Stimulated activated naive CD8-positive, alpha-beta T cell treated with anti-CD3 and anti-CD28 coated beads, Interleukin-15, amount 100 ng/mL, for 72 hours (primary cell): ENCODE data around the gene ARSG.

ENCODE experiments used
- ATAC-seq: fragments of 150-1000 bp; cut with Tn5 transposase; 2 replicates; pipeline ENCODE4 v1.10.0; 2021; ENCODE audit warnings: mild to moderate bottlenecking, moderate library complexity
- DNase-seq, 2 donors: peaks; one replicate each; pipeline ENCODE4 v3.0.0; 2021 to 2022
- H3K27ac Mint-ChIP-seq, 2 donors: one replicate each; pipeline ENCODE4 v1.8.0; 2022; ENCODE audit warnings: mild to moderate bottlenecking in 2 of 2, mixed read lengths in 2 of 2, moderate library complexity in 2 of 2
- H3K27me3 Mint-ChIP-seq: one replicate; pipeline ENCODE4 v1.8.0; 2022; ENCODE audit warnings: mixed read lengths
- H3K4me1 Mint-ChIP-seq: one replicate; pipeline ENCODE4 v1.8.0; 2022; ENCODE audit warnings: mild to moderate bottlenecking, mixed read lengths
- H3K4me3 Mint-ChIP-seq, 2 donors: one replicate each; pipeline ENCODE4 v1.8.0; 2022; ENCODE audit warnings: mild to moderate bottlenecking in 2 of 2, mixed read lengths in 2 of 2, moderate library complexity in 1 of 2
- H3K9me3 Mint-ChIP-seq, 2 donors: one replicate each; pipeline ENCODE4 v1.8.0; 2022; ENCODE audit warnings: mixed read lengths in 2 of 2

The ARSG gene

DNA sequence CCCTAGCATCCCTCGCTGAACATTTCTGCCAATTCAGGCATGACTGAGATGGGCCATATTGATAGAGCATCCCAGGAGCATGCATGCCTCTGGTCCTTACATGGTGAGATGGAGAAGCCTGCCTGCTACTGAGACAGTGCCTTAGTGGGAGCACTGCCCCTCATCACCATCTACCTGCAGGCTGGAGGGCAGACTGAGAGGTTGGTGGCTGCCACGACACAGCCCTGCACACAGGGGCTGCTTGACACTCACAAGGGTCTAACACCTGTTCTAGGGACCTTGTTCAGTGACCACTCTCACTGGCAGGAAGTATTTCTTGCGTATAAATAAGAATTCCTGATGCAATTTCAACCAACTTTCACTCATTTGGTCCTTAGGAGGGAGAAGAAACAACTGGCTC, 132.0 kb downstream of the ARSG start:
- Mint-ChIP-seq H3K4me3 (no peak overlapping the region), H3K4me1 (no peaks in the 10 kb centered on the region)

DNA sequence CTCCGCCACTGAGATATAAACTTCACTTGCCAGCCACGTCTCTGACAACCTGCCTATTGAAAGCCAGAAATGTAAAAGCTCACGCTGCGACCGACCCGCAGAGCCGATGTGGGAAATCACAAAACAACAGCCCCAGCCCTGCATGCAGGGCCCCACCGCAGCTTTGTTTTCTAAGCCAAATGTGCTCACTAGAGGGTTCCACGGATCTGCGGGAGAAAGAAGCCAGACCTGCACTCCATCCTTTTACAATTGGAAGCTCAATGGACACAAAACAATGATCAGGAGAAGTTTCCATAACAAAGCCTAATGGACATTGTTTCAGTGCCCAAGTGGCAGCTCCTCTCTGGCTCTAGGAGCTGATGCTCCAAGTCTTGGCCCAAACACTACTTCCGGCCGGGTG, 132.9 kb downstream of the ARSG start:
- no peaks in the 10 kb centered on the region for H3K27me3 Mint-ChIP-seq
- no peak overlapping the region for H3K27ac Mint-ChIP-seq
- H3K4me1 Mint-ChIP-seq: no peaks in the 10 kb centered on the region
- no peak overlapping the region for H3K4me3 Mint-ChIP-seq
- DNase-seq: no peak
- H3K9me3 Mint-ChIP-seq: no peaks in the 10 kb centered on the region
- no peak for ATAC-seq

More for the DNA sequence above, 132.0 kb downstream of the ARSG start:
- no peak for ATAC-seq
- no peak for DNase-seq
- Mint-ChIP-seq H3K9me3 (no peaks in the 10 kb centered on the region), H3K27ac (no peak overlapping the region), H3K27me3 (no peaks in the 10 kb centered on the region)

DNA sequence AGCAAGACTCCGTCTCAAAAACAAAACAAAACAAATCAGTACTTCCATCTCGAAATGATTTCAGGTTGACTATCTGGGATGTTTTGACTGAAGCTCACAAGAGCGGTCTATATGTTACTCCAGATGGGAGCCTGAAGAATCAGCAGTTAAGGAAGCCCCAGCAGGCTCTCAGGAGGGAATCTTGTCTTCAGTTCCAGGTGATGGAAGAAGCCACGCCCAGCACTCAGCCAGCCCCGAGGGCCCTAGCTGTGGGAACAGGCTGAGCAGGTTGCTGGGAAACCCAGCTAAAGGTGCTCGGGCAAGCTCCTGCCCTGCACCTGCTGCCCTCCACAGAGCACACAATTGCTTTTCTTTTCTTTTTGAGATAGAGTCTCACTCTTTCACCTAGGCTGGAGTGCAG, 133.6 kb downstream of the ARSG start:
- Mint-ChIP-seq H3K4me3 (no peak overlapping the region), H3K4me1 (no peaks in the 10 kb centered on the region), H3K27me3 (no peaks in the 10 kb centered on the region), H3K27ac (no peak overlapping the region), H3K9me3 (no peaks in the 10 kb centered on the region)
- no peak for DNase-seq
- no peak for ATAC-seq

DNA sequence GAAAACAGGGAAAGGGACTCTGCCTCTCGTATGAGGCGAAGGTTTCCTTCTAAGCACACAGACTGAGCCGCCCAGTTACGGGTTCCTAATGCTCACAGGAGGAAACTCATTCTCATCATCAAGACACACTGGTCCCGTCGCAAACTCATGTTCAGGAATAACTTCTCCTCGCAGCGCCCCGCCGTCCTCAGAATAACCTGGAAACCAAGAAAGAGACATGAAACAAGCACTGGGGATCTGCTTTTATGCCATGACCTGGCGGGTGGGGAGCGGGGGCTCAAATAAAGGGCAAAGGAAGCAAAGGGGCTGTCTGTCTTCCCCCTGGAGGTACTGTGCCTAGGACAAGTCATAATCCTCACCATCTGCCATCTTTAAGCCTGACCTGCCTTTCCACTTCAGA, 134.7 kb downstream of the ARSG start:
- Mint-ChIP-seq H3K4me3 (no peak overlapping the region), H3K27ac (no peak overlapping the region), H3K9me3 (no peaks in the 10 kb centered on the region), H3K4me1 (peaks cover 4% of the 10 kb centered on the region), H3K27me3 (no peaks in the 10 kb centered on the region)
- DNase-seq (no peak), ATAC-seq (no peak)

DNA sequence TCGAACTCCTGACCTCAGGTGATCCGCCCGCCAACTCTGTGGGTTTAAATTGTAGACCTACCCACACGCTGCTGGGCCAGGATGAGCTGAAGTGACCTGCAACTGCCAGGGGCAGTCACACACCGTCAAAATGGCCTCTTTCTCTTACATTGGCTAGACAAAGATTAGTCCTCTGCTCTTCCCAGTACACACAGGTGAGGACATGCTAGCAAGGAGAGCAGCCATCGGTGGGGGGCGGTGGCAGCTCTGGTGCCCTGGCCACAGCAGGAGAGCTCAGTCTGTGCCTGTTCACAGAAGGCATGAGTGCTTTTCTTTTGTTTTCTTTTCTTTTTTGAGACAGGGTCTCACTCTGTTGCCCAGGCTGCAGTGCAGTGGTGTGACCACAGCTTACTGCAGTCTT, 136.3 kb downstream of the ARSG start:
- ATAC-seq: no peak

DNA sequence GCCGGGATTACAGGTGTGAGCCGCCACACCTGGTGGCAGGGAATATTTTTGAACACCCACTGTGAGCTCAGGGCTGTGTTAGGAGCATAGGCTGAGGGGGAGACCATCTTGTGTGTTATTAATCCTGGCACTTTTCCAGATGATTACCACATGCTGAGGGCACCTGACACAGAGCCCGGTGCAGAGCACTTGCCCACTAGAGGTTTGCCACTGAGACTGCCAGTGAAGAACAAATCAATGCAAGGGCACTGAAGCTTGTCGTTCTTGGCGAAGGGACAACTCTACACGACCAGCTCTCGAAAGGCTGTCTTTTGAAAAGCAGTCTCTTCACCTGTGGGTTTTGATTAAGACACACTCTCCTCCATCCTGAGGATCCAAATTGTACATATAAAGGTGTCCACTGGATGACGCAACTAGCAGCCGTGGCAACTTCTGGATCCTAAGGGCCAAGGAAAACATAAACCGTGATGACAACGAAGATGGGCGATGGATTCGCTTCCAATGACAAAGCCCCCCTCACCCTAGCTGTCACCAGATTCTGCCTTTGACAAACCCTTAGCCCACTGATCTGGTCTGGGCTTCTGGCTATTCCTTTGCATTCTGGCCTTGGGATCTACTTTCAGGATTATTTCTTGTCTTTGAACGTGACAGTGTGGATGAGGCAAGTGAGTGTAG, 137.3 kb downstream of the ARSG start:
- Mint-ChIP-seq H3K27me3 (no peaks in the 10 kb centered on the region), H3K4me3 (no peak overlapping the region), H3K9me3 (no peaks in the 10 kb centered on the region), H3K27ac (no peak overlapping the region), H3K4me1 (peaks cover 16% of the 10 kb centered on the region)
- DNase-seq: no peak
- no peak for ATAC-seq

More for the DNA sequence above, 136.3 kb downstream of the ARSG start:
- H3K27me3 Mint-ChIP-seq: no peaks in the 10 kb centered on the region
- peaks cover 16% of the 10 kb centered on the region for H3K4me1 Mint-ChIP-seq
- H3K27ac Mint-ChIP-seq: peak overlapping the region in 1 of 2 donors; percentile 76
- no peak for DNase-seq
- no peaks in the 10 kb centered on the region for H3K9me3 Mint-ChIP-seq
- no peak overlapping the region for H3K4me3 Mint-ChIP-seq

DNA sequence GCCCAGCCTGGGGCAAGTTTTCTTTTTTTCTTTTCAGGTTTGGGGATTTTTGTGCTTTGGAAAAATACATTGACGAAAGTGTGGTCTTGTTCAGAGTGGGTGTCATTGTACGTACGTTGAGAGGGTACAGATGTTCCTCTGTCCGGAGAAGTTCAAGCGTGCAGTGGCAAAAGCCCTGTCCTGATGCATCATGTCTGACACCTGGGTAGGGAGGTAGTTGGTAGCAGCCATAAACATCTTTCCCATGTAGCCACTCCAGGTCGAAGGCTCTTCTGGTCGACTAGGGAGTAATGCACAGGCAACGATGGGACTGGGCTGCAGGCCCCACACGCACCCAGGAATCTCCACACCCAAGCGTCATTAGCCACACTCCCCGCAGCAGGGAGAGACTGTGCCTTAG, 138.6 kb downstream of the ARSG start:
- H3K4me1 Mint-ChIP-seq: peaks cover 16% of the 10 kb centered on the region
- ATAC-seq: no peak
- H3K27me3 Mint-ChIP-seq: no peaks in the 10 kb centered on the region
- no peak overlapping the region for H3K4me3 Mint-ChIP-seq
- DNase-seq: no peak
- no peak overlapping the region for H3K27ac Mint-ChIP-seq
- H3K9me3 Mint-ChIP-seq: no peaks in the 10 kb centered on the region

DNA sequence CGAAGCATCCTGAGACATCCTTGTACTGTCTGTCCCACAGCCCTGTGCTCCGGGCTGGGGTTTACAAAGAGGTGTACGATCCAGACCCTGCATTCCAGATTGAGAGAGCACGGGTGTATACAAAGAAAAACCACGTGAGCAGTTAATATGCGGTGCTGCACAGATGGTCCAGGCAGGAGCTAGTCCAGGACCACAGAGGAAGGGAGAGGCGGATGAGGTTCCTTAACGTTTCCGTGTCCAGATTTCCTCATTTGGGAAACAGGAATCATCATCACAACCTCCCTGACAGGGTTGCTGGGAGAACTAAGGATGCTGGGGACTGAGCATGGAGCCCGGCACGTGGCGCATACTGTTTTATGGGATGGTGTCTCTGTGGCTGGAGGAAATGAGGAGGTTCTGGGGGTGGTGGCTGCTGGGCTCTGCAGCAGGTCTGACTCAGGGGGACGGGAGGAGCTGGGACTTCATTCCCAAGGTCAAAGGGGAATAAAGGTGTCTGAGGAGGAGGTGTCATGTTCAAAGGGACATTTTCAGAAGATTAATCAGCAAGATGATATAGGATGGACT, 139.8 kb downstream of the ARSG start:
- H3K4me1 Mint-ChIP-seq: peaks cover 22% of the 10 kb centered on the region
- ATAC-seq (no peak), DNase-seq (no peak)
- peak overlapping the region in 1 of 2 donors; percentile 10 for H3K27ac Mint-ChIP-seq
- H3K4me3 Mint-ChIP-seq: no peak overlapping the region
- H3K27me3 Mint-ChIP-seq: no peaks in the 10 kb centered on the region
- H3K9me3 Mint-ChIP-seq: no peaks in the 10 kb centered on the region

DNA sequence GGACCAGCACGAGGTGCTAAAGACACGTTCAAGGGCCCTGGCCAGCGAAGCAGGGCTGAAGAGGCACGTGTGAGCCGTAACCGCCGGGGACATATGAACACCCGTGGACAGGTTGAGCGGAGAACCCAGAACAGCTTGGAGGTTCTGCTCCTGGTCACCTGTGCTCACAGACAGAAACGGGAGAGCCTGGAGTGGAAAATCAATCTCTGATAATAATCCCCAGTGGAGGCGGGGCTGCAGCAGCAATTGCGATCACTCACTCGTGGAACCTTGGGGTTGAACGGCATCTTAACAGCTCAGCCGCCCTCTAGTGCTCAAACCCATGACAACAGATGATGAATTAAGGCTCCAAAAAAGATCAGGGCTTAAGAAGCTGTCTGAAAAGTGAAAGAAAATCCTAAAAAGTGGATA, 140.4 kb downstream of the ARSG start:
- ATAC-seq (no peak), DNase-seq (no peak)
- H3K27me3 Mint-ChIP-seq: no peaks in the 10 kb centered on the region
- H3K4me1 Mint-ChIP-seq: peaks cover 27% of the 10 kb centered on the region
- no peak overlapping the region for H3K4me3 Mint-ChIP-seq
- no peaks in the 10 kb centered on the region for H3K9me3 Mint-ChIP-seq
- no peak overlapping the region for H3K27ac Mint-ChIP-seq

DNA sequence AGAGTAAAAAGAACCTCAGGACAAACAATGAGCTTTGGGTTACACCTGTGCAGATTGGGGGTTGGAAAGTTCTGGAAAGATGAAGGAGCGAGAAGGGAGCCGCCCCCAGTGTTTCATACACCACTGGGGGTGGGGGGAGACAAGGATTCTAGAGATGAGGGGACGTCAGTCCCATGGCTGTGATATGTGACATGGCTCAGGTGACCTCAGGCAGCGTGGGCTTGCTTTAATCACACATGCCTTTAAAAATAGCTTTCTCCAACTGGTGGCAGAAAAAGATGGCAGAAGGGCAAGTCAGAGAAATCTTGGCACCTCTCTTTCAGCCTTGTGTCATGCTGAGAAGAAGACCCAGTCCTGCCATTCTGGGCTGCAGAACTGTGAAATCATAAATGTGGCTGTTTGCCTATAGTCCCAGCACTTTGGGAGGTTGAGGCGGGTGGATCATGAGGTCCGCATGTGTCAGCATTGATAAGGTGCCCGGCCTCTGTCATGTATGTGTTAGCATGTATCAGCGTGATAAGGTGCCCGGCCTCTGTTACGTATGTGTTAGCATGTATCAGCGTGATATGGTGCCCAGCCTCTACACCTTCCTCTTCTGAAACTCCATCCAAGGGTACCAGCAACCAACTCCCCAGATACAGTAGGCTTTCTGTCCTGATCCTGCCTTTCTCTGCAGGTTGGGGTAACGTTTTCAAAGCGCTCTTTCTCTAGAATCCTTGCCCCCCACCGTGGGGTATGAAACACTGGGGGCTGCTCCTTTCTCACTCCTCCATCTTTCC, 141.0 kb downstream of the ARSG start:
- Mint-ChIP-seq H3K27ac (no peak overlapping the region), H3K4me3 (no peak overlapping the region), H3K27me3 (no peaks in the 10 kb centered on the region), H3K9me3 (no peaks in the 10 kb centered on the region), H3K4me1 (peaks cover 33% of the 10 kb centered on the region)
- ATAC-seq: no peak
- DNase-seq: no peak

DNA sequence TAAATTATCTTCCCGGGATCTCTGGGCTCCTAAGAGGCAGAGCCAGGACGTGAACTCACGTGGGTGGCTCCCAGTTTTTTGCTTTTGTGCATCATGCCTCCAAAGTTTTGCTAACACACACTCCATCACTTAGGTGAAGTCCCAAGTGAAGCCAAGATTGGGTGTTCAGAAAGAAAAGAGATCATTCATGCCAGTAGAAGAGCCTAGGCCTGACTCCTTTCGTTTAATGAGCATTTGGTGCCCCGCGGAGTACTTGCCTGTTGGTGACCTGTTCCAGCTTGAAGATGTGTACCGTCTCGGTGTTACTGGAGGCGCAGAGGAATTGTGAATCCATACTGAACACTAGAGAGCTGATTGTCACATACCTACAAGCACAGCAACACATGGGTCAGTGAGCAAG, 141.9 kb downstream of the ARSG start:
- peak overlapping the region; percentile 34 to 36 for H3K27ac Mint-ChIP-seq

DNA sequence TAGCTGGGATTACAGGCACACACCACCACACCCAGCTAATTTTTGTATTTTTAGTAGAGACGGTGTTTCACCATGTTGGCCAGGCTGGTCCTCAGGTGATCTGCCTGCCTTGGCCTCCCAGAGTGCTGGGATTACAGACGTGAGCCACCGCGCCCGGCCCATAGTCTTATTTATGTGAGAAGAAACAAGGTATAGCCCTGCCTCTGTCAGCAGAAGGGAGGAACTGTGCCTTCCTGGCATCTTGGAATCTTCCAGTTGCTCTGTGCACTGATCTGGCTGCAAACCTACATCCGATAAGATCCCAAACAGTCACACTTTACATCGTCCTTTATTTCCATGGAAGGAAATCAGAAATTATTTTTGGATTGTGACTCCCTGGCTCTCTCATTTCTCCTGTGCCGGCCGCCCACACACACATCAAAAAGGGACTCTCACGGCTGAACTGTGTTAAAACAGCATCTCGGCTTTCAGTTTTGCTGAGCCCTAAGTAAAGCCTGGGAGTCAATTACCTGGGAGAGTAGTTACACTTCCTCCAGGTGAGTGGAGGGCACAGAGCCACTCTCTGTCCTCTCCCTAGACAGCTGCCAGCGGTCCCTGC, 142.7 kb downstream of the ARSG start:
- Mint-ChIP-seq H3K9me3 (no peaks in the 10 kb centered on the region), H3K27ac (no peak overlapping the region), H3K27me3 (no peaks in the 10 kb centered on the region), H3K4me3 (no peak overlapping the region), H3K4me1 (peaks cover 49% of the 10 kb centered on the region)
- ATAC-seq (no peak), DNase-seq (no peak)

More for the DNA sequence above, 141.9 kb downstream of the ARSG start:
- ATAC-seq (no peak), DNase-seq (no peak)
- Mint-ChIP-seq H3K4me3 (no peak overlapping the region), H3K9me3 (no peaks in the 10 kb centered on the region), H3K27me3 (no peaks in the 10 kb centered on the region), H3K4me1 (peaks cover 43% of the 10 kb centered on the region)

DNA sequence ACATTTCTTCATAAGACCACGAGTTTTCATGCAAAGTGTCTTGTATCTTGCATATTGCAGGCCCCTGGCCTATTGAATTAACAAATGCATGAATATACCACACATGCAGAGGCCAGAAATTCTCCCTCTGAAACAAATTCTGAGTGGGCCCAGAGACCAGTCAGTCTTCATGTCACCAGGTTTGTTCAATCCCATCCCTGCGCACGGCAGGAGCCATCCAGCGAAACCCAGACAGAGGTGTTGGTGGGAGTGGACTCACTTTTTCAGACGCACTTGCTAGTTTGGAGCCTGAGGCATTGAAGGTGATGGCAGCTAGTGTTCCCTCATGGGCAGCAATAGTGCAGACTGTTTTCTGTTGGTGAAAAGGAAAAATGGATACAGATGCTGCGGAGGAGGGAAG, 144.1 kb downstream of the ARSG start:
- ATAC-seq (no peak), DNase-seq (no peak)
- no peaks in the 10 kb centered on the region for H3K9me3 Mint-ChIP-seq
- no peaks in the 10 kb centered on the region for H3K27me3 Mint-ChIP-seq
- H3K27ac Mint-ChIP-seq: no peak overlapping the region
- H3K4me3 Mint-ChIP-seq: no peak overlapping the region
- H3K4me1 Mint-ChIP-seq: peaks cover 49% of the 10 kb centered on the region

DNA sequence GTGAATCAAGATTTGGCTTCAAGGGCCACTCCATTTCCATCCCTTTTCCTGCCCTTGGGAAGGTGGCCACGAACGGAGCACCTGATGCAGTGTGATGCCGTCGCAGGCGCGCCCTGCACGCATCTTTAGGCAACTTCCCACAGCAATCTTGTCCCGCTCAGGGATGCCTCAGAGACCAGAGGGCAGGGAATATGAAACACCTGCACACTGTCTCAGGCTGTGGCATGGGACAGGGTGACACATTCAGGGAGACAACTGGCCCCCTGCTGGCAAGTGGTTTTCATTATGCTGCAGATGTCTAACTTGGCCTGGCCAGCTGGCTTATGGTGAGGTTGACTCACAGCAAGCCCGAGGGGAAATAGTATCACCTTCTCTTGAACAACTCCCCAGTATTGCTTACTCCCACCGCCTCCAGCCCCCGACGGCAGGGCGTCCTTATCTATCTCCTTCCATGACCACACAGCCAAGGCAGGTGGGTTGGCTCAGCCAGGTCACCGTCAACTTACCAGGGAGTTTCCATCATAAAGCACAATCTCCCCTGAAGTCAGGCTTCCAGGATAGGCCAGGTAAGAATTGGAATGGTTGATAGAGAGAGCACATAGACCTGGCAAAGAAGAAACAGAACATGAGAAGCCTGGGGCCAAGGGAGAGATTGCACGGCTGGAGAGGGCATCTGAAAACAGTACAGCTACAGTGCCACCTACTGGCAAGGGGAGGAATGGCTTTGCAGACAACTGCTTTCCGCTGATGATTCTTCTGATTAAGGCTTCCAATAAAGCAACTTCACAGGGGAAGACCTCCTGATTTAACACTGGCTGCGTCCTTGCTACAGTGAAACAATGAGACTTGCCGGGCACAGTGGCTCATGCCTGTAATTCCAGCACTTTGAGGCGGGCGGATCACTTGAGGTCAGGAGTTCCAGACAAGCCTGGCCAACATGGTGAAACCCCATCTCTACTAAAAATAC, 144.9 kb downstream of the ARSG start:
- DNase-seq (peak; percentile 82 to 83), ATAC-seq (peak; percentile 85)
- no peaks in the 10 kb centered on the region for H3K9me3 Mint-ChIP-seq
- peak overlapping the region; percentile 83 to 84 for H3K27ac Mint-ChIP-seq
- peaks cover 51% of the 10 kb centered on the region for H3K4me1 Mint-ChIP-seq
- H3K4me3 Mint-ChIP-seq: peak overlapping the region; percentile 51 to 69
- no peaks in the 10 kb centered on the region for H3K27me3 Mint-ChIP-seq
